ENCODE results near the gene MAP6D1. TPM values are rescaled to one million over a fixed set of nuclear protein-coding genes. Genes with fewer than 3 reads are reported as not detected.

MAP6D1 gene
- polyA plus RNA-seq, 1 donor from 2014 or later, result 3.1 TPM

GRCh38 chr3:183775781-183776180 is 49.6 kb downstream of the MAP6D1 start:
- TF ChIP-seq EZH2 (IDR thresholded peaks at IDR 0.05; ENCODE audit: borderline replicate concordance, insufficient read depth, low read length, poor library complexity, severe bottlenecking), result no peak
- no peak for TF ChIP-seq POLR2AphosphoS5 (IDR thresholded peaks at IDR 0.05)
- TF ChIP-seq CTCF (IDR thresholded peaks at IDR 0.05; ENCODE audit: poor library complexity, severe bottlenecking), result no peak
- TF ChIP-seq TAF1 (IDR thresholded peaks at IDR 0.05; ENCODE audit: low read depth), result no peak
- TF ChIP-seq MXI1 (conservative IDR thresholded peaks at IDR 0.05; ENCODE audit: poor library complexity, severe bottlenecking), result no peak
- no peak for TF ChIP-seq EP300 (conservative IDR thresholded peaks at IDR 0.05; ENCODE audit: poor library complexity, severe bottlenecking)
- TF ChIP-seq RAD21 (conservative IDR thresholded peaks at IDR 0.05), result no peak
- no peak for TF ChIP-seq REST (IDR thresholded peaks at IDR 0.05; ENCODE audit: borderline replicate concordance)
- no peak for TF ChIP-seq SMC3 (conservative IDR thresholded peaks at IDR 0.05; ENCODE audit: poor library complexity)
- Histone ChIP-seq H2AFZ (ENCODE audit: low read depth, low read length) (no peak overlapping the region), H4K20me1 (ENCODE audit: insufficient read depth) (no peaks in the 10 kb centered on the region), H3F3A (ENCODE audit: insufficient read depth, low read length, poor library complexity, severe bottlenecking) (no peaks in the 10 kb centered on the region), H3K79me2 (replicated peaks; ENCODE audit: insufficient read depth, low read length) (no peaks in the 10 kb centered on the region), H3K9ac (ENCODE audit: low read length) (no peak overlapping the region), H3K4me3 (ENCODE audit: low read length) (no peak overlapping the region), H3K9me3 (ENCODE audit: low read length) (no peaks in the 10 kb centered on the region), H3K27me3 (ENCODE audit: insufficient read depth, low read depth, low read length) (no peaks in the 10 kb centered on the region), H3K9me2 (ENCODE audit: insufficient read depth, low read length) (no peaks in the 10 kb centered on the region), H3K4me2 (ENCODE audit: low read length) (no peak overlapping the region), H3K27ac (ENCODE audit: low read length) (no peak overlapping the region), H3K36me3 (ENCODE audit: insufficient read depth, low read length) (peaks cover 14% of the 10 kb centered on the region)

DNA sequence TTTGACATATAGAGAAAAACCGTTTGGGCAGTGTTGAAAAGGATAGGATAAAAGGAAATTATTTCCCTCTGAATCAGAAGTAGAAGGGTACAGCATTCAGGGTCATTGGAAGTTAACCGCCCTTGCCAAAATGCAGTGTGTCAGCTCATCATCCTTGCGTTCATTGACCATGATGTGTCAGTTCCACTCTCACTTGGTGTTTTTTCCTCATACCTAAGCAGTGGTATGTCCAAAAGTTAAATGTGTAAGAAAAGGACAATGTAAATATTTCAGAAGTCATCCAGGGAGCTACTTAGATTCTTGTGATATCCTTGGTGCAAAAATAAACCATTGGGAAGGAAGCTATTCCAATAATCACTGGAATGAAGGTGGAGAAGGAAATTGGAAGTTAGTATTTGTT is 50.7 kb downstream of the MAP6D1 start:
- Histone ChIP-seq H3K9me3 (ENCODE audit: low read length) (no peaks in the 10 kb centered on the region), H3K36me3 (ENCODE audit: insufficient read depth, low read length) (peaks cover 10% of the 10 kb centered on the region), H3K4me3 (ENCODE audit: low read length) (no peak overlapping the region), H3F3A (ENCODE audit: insufficient read depth, low read length, poor library complexity, severe bottlenecking) (no peaks in the 10 kb centered on the region), H3K79me2 (replicated peaks; ENCODE audit: insufficient read depth, low read length) (no peaks in the 10 kb centered on the region), H2AFZ (ENCODE audit: low read depth, low read length) (no peak overlapping the region), H3K9ac (ENCODE audit: low read length) (no peak overlapping the region), H3K27me3 (ENCODE audit: insufficient read depth, low read depth, low read length) (no peaks in the 10 kb centered on the region), H3K4me2 (ENCODE audit: low read length) (no peak overlapping the region), H4K20me1 (ENCODE audit: insufficient read depth) (no peaks in the 10 kb centered on the region), H3K27ac (ENCODE audit: low read length) (no peak overlapping the region), H3K9me2 (ENCODE audit: insufficient read depth, low read length) (no peaks in the 10 kb centered on the region)
- TF ChIP-seq EP300 (conservative IDR thresholded peaks at IDR 0.05; ENCODE audit: poor library complexity, severe bottlenecking) (no peak), REST (IDR thresholded peaks at IDR 0.05; ENCODE audit: borderline replicate concordance) (no peak), SMC3 (conservative IDR thresholded peaks at IDR 0.05; ENCODE audit: poor library complexity) (no peak), RAD21 (conservative IDR thresholded peaks at IDR 0.05) (no peak), MXI1 (conservative IDR thresholded peaks at IDR 0.05; ENCODE audit: poor library complexity, severe bottlenecking) (no peak), CTCF (IDR thresholded peaks at IDR 0.05; ENCODE audit: poor library complexity, severe bottlenecking) (no peak), POLR2AphosphoS5 (IDR thresholded peaks at IDR 0.05) (no peak), TAF1 (IDR thresholded peaks at IDR 0.05; ENCODE audit: low read depth) (no peak), EZH2 (IDR thresholded peaks at IDR 0.05; ENCODE audit: borderline replicate concordance, insufficient read depth, low read length, poor library complexity, severe bottlenecking) (no peak)

All from neural cell (in vitro differentiated cells).